Activated naive CD8-positive, alpha-beta T cell (primary cell): ENCODE data around the gene LRCH3.

Experiments used
- H3K27ac Mint-ChIP-seq: one replicate; pipeline ENCODE4 v1.8.0; 2021; ENCODE audit warnings: mixed read lengths
- H3K27me3 Mint-ChIP-seq: one replicate; pipeline ENCODE4 v1.8.0; 2021; ENCODE audit warnings: mixed read lengths
- H3K36me3 Mint-ChIP-seq: one replicate; pipeline ENCODE4 v1.8.0; 2021; ENCODE audit warnings: mixed read lengths
- H3K4me1 Mint-ChIP-seq: one replicate; pipeline ENCODE4 v1.8.0; 2021; ENCODE audit warnings: low read depth, mixed read lengths
- H3K4me3 Mint-ChIP-seq: one replicate; pipeline ENCODE4 v1.8.0; 2021; ENCODE audit warnings: mild to moderate bottlenecking, mixed read lengths
- H3K9me3 Mint-ChIP-seq: one replicate; pipeline ENCODE4 v1.8.0; 2021; ENCODE audit warnings: low read depth, mixed read lengths

LRCH3 gene

DNA sequence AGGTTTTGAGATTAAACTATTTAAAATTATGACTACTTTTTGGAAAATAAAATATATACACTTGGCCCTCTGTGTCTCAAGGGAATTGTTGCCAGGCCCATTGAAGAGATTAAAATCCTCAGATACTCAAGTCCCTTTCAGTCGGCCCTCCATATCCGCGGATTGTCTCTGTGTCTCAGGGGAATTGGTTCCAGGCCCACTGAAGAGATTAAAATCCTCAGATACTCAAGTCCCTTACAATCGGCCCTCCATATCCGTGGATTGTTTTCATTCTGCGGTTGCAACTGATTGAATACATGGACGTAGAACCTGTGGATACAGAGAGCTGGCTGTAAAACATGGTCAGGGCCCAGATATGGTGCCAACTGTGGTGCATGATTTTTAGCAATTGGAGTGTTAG lies 15.7 kb upstream of the LRCH3 start:
- Mint-ChIP-seq H3K36me3 (no peaks in the 10 kb centered on the region), H3K4me1 (no peaks in the 10 kb centered on the region), H3K9me3 (no peaks in the 10 kb centered on the region)

DNA sequence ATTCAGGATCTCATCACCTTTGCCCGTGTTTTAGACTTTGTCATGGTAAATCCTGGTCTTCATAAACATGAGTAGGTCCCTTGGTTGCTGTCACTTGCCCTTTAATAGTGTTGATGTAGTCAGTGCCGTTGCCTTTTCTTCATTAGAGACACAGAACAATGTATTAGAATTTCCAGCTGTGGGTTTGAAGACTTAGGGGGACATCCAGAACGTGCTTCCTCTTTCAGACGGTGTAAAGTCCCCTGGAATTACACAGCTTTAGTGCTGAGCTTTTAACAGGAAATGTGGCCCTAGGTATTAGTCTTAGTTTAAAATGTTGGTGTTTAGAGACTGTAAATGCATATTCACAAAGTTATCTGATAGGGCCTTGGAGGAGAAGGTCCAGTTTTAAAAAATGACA lies 8.8 kb upstream of the LRCH3 start:
- peaks cover 2% of the 10 kb centered on the region for H3K36me3 Mint-ChIP-seq

More for the DNA sequence above, 15.7 kb upstream of the LRCH3 start:
- Mint-ChIP-seq H3K27ac (no peak overlapping the region), H3K4me3 (no peak overlapping the region), H3K27me3 (no peaks in the 10 kb centered on the region)

GRCh38 chr3:197784019-197784585 lies 7.0 kb upstream of the LRCH3 start:
- H3K4me3 Mint-ChIP-seq, result no peak overlapping the region
- peaks cover 5% of the 10 kb centered on the region for H3K4me1 Mint-ChIP-seq
- no peak overlapping the region for H3K27ac Mint-ChIP-seq
- H3K36me3 Mint-ChIP-seq, result peaks cover 2% of the 10 kb centered on the region
- no peaks in the 10 kb centered on the region for H3K27me3 Mint-ChIP-seq
- no peaks in the 10 kb centered on the region for H3K9me3 Mint-ChIP-seq

More for the DNA sequence above, 8.8 kb upstream of the LRCH3 start:
- no peak overlapping the region for H3K4me3 Mint-ChIP-seq
- H3K27ac Mint-ChIP-seq, result peak overlapping the region; percentile 24
- H3K27me3 Mint-ChIP-seq, result no peaks in the 10 kb centered on the region
- H3K9me3 Mint-ChIP-seq, result no peaks in the 10 kb centered on the region
- H3K4me1 Mint-ChIP-seq, result peaks cover 2% of the 10 kb centered on the region

- Mint-ChIP-seq H3K27ac (peak overlapping the region; percentile 22), H3K36me3 (no peaks in the 10 kb centered on the region), H3K9me3 (no peaks in the 10 kb centered on the region), H3K4me1 (peaks cover 14% of the 10 kb centered on the region), H3K4me3 (no peak overlapping the region), H3K27me3 (no peaks in the 10 kb centered on the region)
These were observed 3.6 kb upstream of the LRCH3 start for GRCh38 chr3:197787412-197787811.

DNA sequence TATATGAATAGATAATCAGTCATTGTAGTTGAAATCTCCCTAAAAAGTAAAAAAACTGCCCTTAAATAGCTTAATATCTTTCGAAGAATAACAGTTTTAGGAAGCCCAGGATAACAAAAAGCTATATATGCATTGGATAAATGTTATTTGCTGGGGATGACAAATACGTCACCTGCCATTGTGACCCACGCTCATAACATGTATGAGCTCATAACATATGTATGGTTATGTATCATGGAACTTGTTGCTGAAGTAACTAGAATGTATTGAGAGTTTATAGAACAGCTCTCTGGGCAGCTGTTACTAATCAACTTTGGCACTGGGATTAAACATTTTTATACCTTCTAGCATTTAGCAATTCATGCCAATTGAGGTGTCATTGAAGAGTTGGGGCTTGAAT lies 1.7 kb upstream of the LRCH3 start:
- Mint-ChIP-seq H3K4me3 (no peak overlapping the region), H3K27ac (no peak overlapping the region), H3K27me3 (no peaks in the 10 kb centered on the region), H3K4me1 (peaks cover 27% of the 10 kb centered on the region), H3K36me3 (no peaks in the 10 kb centered on the region), H3K9me3 (no peaks in the 10 kb centered on the region)

DNA sequence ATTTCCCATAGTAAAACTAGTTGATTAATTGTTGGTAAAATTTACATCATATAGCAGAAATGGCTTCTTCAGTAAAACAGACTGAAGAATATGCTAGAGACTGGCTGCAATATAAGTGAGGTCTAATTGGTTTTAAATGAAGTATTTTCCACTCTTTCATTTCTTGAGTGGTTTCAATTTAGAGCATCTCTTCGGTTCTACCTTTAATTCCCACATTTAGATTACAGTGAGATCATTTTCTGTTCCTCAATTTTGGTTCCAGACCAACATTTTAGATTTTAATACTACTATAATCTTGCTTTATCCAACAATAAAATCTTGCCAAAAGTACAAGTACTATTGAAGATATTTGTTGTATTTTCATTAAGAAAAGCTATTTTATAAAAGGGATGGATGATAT lies 1.0 kb upstream of the LRCH3 start:
- Mint-ChIP-seq H3K27ac (peak overlapping the region; percentile 94), H3K4me1 (peaks cover 30% of the 10 kb centered on the region), H3K36me3 (no peaks in the 10 kb centered on the region), H3K4me3 (peak overlapping the region; percentile 99), H3K9me3 (no peaks in the 10 kb centered on the region), H3K27me3 (no peaks in the 10 kb centered on the region)

DNA sequence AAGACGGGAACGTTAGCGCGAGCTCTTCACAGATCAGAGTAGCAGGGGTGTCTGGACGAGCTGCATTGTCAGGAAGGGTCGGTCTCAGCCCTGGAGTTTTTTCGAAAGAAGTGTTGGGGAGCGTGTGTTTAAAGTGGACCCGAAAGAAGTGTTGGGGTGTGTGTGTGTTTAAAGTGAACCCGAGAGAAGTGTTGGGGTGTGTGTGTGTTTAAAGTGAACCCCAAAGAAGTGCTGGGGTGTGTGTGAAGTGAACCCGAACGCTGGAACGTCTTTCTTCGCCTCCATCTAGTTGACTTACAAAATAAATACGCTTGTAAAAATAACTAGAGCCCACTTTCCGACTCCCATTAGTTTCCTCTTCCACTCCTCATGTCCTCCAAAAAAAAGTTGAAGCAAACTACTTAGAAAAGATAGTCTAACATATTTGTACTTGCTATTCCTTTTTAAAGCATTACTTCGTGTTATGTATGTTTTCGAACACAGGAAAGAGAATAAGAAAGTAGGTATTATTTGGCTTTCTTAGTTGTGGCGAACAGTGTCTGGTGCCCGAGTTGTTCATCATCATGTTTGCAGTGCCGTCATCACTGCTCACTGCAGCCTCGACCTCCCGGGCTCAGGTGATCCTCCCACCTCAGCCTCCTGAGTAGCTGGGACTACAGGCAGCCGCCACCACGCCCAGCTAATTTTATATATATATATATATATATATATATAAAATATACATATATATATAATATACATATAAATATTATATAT lies 1.0 kb downstream of the LRCH3 start:
- H3K27me3 Mint-ChIP-seq, result no peaks in the 10 kb centered on the region
- H3K4me3 Mint-ChIP-seq, result peak overlapping the region; percentile 99
- H3K27ac Mint-ChIP-seq, result peak overlapping the region; percentile 98
- peaks cover 45% of the 10 kb centered on the region for H3K4me1 Mint-ChIP-seq
- H3K9me3 Mint-ChIP-seq, result no peaks in the 10 kb centered on the region
- H3K36me3 Mint-ChIP-seq, result no peaks in the 10 kb centered on the region

GRCh38 chr3:197793247-197793646 lies 2.2 kb downstream of the LRCH3 start:
- Mint-ChIP-seq H3K36me3 (no peaks in the 10 kb centered on the region), H3K9me3 (no peaks in the 10 kb centered on the region), H3K4me1 (peaks cover 50% of the 10 kb centered on the region), H3K4me3 (peak overlapping the region; percentile 81), H3K27ac (peak overlapping the region; percentile 77), H3K27me3 (no peaks in the 10 kb centered on the region)

DNA sequence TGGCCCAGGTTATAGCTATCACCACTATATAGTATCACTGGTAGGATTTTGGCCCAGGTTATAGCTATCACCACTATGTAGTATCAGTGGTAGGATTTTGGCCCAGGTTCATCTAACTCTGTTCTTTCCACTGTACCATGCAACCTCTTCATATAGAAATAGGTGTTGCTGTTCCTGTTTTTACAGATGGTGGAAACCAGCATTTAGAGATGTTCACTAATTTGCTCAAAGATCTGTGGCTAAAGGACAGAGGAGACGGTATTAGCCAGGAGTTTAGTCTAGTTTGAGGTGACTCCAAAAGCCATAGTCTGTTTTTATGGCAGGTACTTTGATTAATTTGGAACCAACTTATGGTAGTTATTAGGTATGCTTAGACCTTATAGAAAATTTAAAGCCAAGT lies 3.1 kb downstream of the LRCH3 start:
- no peaks in the 10 kb centered on the region for H3K9me3 Mint-ChIP-seq
- H3K4me3 Mint-ChIP-seq, result no peak overlapping the region
- H3K27ac Mint-ChIP-seq, result no peak overlapping the region
- no peaks in the 10 kb centered on the region for H3K36me3 Mint-ChIP-seq
- peaks cover 58% of the 10 kb centered on the region for H3K4me1 Mint-ChIP-seq
- H3K27me3 Mint-ChIP-seq, result no peaks in the 10 kb centered on the region

DNA sequence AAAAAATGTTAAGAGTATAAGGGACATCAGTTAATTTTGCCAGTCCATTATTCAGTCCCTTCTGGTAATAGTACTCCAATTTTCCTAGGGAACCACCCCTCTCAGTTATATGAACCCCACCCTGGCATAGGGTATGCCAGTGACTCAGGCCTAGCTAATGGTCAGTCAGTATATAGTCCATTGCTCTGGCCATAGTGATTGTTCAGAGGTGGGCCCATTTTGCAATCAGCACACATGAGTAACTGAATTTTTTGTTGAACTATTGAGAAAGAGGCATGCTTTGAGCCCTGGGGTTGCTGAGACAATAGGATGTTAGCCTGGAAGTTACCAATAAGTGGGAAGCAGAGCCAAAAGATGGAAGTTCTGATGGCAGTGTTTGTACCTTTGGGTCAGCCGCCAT lies 4.1 kb downstream of the LRCH3 start:
- H3K36me3 Mint-ChIP-seq, result no peaks in the 10 kb centered on the region
- no peak overlapping the region for H3K27ac Mint-ChIP-seq
- H3K9me3 Mint-ChIP-seq, result no peaks in the 10 kb centered on the region
- H3K4me3 Mint-ChIP-seq, result no peak overlapping the region
- H3K4me1 Mint-ChIP-seq, result peaks cover 57% of the 10 kb centered on the region
- no peaks in the 10 kb centered on the region for H3K27me3 Mint-ChIP-seq

DNA sequence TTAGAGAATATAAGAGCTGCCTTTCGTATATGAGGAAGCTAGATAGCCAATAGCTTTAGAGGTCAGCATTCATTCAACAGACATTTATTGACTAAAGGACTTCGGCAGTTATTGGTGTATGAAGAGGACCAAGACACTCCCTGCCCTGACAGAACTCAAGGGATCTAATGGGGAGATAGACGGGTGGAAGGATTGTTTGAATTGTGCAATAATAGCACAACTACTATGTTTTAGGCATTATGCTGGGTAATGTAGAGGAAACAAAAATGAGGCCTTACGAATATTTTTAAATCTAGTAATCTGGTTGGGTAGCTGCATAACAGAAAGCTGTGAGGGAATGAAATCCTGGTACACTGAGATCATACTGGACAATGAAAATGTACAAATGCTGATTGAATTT lies 5.0 kb downstream of the LRCH3 start:
- Mint-ChIP-seq H3K4me3 (no peak overlapping the region), H3K36me3 (no peaks in the 10 kb centered on the region), H3K9me3 (no peaks in the 10 kb centered on the region), H3K4me1 (peaks cover 62% of the 10 kb centered on the region), H3K27me3 (no peaks in the 10 kb centered on the region), H3K27ac (no peak overlapping the region)

DNA sequence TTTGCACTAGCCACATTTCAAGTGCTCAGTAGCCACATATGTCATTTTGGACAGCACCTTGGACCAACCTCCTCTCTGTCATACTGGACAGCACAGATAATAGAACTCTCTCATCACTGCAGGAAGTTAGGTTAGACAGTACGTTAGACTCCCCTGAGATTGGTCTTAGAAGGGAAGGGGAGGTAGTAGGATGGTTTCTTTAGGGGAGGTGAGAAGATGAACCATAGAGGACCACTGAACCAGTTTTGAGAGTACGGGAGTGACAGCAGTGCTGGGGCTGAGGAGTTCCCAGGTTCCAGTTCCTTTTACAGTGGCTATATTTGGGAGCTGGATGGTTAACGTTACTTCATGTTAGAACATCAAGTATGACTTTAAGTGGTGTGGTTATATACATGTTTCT lies 7.8 kb downstream of the LRCH3 start:
- no peak overlapping the region for H3K4me3 Mint-ChIP-seq
- H3K4me1 Mint-ChIP-seq, result peaks cover 71% of the 10 kb centered on the region
- H3K36me3 Mint-ChIP-seq, result no peaks in the 10 kb centered on the region
- H3K27ac Mint-ChIP-seq, result peak overlapping the region; percentile 64
- H3K27me3 Mint-ChIP-seq, result no peaks in the 10 kb centered on the region
- H3K9me3 Mint-ChIP-seq, result no peaks in the 10 kb centered on the region

- peak overlapping the region; percentile 68 for H3K27ac Mint-ChIP-seq
- no peaks in the 10 kb centered on the region for H3K27me3 Mint-ChIP-seq
- no peaks in the 10 kb centered on the region for H3K9me3 Mint-ChIP-seq
- no peak overlapping the region for H3K4me3 Mint-ChIP-seq
- H3K36me3 Mint-ChIP-seq, result no peaks in the 10 kb centered on the region
- peaks cover 63% of the 10 kb centered on the region for H3K4me1 Mint-ChIP-seq
These were observed 9.3 kb downstream of the LRCH3 start for GRCh38 chr3:197800379-197800778.

DNA sequence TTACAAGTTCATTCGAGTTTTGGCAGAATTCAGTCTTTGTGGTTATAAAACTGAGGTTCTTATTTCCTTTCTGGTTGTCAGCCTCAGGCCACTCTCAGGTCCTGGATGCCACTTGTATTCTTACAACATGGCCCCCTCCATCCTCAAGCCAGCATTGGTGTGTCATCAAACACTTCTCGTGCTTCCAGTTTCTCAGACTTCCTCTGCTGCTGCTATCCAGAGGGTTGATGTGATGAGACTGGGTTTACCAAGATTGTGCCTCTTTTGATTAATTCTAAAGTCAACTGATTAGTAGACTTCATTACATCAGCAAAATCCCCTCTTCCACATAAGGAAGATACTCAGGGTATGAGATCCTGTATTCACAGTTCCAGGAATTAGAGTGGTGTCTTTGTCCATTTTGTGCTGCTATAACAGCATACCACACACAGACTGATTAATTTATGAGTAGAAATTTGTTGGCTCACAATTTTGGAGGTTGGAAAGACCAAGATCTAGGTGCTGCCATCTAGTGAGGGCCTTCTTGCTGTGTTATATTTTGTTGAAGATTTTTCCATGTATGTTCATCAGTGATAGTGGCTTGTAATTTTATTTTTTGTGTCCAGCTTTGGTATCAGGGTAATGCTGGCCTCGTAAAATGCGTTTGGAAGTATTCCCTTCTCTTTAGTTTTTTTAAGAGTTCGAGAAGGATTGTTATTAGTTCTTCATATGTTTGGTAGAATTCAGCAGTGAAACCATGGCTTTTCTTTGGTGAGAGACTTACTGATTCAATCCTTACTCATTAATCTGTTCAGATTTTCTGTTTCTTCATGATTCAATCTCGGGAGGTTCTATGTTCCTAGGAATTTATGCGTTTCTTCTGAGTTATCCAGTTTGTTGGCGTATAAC lies 11.1 kb downstream of the LRCH3 start:
- Mint-ChIP-seq H3K36me3 (peaks cover 2% of the 10 kb centered on the region), H3K4me3 (no peak overlapping the region), H3K27ac (peak overlapping the region; percentile 61), H3K4me1 (peaks cover 52% of the 10 kb centered on the region), H3K9me3 (no peaks in the 10 kb centered on the region), H3K27me3 (no peaks in the 10 kb centered on the region)

DNA sequence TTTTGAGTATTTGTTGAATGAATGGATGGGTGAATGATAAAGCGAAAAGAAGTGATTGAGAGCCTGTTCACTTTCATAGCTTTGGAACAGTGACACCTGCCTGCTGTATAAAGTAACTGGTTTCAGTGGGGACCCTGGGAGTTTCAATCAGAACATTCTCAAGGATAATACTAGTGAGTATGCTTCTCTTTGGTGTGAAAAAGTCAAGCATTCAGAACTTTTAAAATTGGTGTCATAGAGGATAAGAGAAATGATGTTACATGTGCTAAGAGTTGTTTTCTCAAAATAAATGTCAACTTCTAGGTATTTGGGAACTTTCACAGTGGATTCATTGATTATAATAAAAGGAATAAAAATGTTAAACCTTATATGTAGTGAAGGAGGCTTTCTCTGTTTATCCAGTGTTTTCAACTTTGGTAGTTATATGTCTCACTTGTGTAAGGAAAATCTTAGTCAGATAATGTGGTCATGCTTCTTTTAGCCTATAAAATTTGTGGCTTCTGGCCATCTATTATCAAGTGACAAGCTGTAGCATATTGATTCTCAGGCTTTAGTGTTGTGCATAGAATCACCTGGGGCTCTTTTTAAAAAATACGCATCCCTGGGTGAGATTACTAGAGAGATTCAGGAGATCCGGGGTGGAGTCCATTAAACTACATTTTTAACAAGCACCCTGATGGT lies 11.9 kb downstream of the LRCH3 start:
- Mint-ChIP-seq H3K4me1 (peaks cover 53% of the 10 kb centered on the region), H3K36me3 (peaks cover 2% of the 10 kb centered on the region), H3K9me3 (no peaks in the 10 kb centered on the region), H3K27ac (no peak overlapping the region), H3K27me3 (no peaks in the 10 kb centered on the region), H3K4me3 (no peak overlapping the region)
